ENCODE data around the gene APC2.
"Not testable (repeated sequence)": the region's sequence is repeated elsewhere in the genome, so short reads cannot be mapped to it uniquely, and the experiment has no call there.

Gene APC2

GRCh38 chr19:1416014-1416841 lies 33.7 kb upstream of the APC2 start:
- no peak for DNase-seq (ENCODE audit: low read depth)

- DNase-seq (ENCODE audit: low read depth), result no peak
These were observed 32.8 kb upstream of the APC2 start for GRCh38 chr19:1417145-1417544.

- DNase-seq (ENCODE audit: low read depth), result no peak
These were observed 32.0 kb upstream of the APC2 start for GRCh38 chr19:1417681-1418495.

- DNase-seq (ENCODE audit: low read depth), result no peak
These were observed 31.5 kb upstream of the APC2 start for GRCh38 chr19:1418496-1418775.

- DNase-seq (ENCODE audit: low read depth), result no peak
These were observed 30.8 kb upstream of the APC2 start for GRCh38 chr19:1418951-1419738.

GRCh38 chr19:1420085-1420484 lies 29.8 kb upstream of the APC2 start:
- not testable (repeated sequence) for DNase-seq (ENCODE audit: low read depth)

- DNase-seq (ENCODE audit: low read depth), result no peak
These were observed 29.3 kb upstream of the APC2 start for GRCh38 chr19:1420590-1420989.

- DNase-seq (ENCODE audit: low read depth), result no peak
These were observed 28.5 kb upstream of the APC2 start for GRCh38 chr19:1421218-1421957.

GRCh38 chr19:1421958-1422305 lies 28.0 kb upstream of the APC2 start:
- DNase-seq (ENCODE audit: low read depth), result no peak

GRCh38 chr19:1422360-1422759 lies 27.6 kb upstream of the APC2 start:
- DNase-seq (ENCODE audit: low read depth), result no peak

GRCh38 chr19:1422943-1423342 lies 27.0 kb upstream of the APC2 start:
- DNase-seq (ENCODE audit: low read depth), result no peak

- no peak for DNase-seq (ENCODE audit: low read depth)
These were observed 26.3 kb upstream of the APC2 start for GRCh38 chr19:1423436-1424191.

- no peak for DNase-seq (ENCODE audit: low read depth)
These were observed 25.5 kb upstream of the APC2 start for GRCh38 chr19:1424192-1424955.

- DNase-seq (ENCODE audit: low read depth), result no peak
These were observed 24.7 kb upstream of the APC2 start for GRCh38 chr19:1425102-1425837.

GRCh38 chr19:1425902-1426301 lies 24.0 kb upstream of the APC2 start:
- no peak for DNase-seq (ENCODE audit: low read depth)

- DNase-seq (ENCODE audit: low read depth), result no peak
These were observed 23.2 kb upstream of the APC2 start for GRCh38 chr19:1426736-1427135.

GRCh38 chr19:1427221-1427920 lies 22.6 kb upstream of the APC2 start:
- DNase-seq (ENCODE audit: low read depth), result no peak

- no peak for DNase-seq (ENCODE audit: low read depth)
These were observed 21.1 kb upstream of the APC2 start for GRCh38 chr19:1428738-1429391.

- no peak for DNase-seq (ENCODE audit: low read depth)
These were observed 20.2 kb upstream of the APC2 start for GRCh38 chr19:1429750-1430149.

Measured in activated T-cell treated with anti-CD3 and anti-CD28 coated beads for 48 hours (primary cell).